ENCODE results near the gene HOXA10. TPM values are rescaled to one million over a fixed set of nuclear protein-coding genes. Genes with fewer than 3 reads are reported as not detected.

The HOXA10 gene
- total RNA-seq, 2 donors from 2014 or later = 8.9 to 9.2 TPM

GRCh38 chr7:27172823-27173510, 1.2 kb downstream of the HOXA10 start:
- intact Hi-C loops (cut with DNase I) = no loop called here
- DNase-seq (ENCODE audit: low spot score) = peak; percentile 90

GRCh38 chr7:27172315-27172774, 1.8 kb downstream of the HOXA10 start:
- intact Hi-C loops (cut with DNase I) = no loop called here
- DNase-seq (ENCODE audit: low spot score) = peak; percentile 72

DNA sequence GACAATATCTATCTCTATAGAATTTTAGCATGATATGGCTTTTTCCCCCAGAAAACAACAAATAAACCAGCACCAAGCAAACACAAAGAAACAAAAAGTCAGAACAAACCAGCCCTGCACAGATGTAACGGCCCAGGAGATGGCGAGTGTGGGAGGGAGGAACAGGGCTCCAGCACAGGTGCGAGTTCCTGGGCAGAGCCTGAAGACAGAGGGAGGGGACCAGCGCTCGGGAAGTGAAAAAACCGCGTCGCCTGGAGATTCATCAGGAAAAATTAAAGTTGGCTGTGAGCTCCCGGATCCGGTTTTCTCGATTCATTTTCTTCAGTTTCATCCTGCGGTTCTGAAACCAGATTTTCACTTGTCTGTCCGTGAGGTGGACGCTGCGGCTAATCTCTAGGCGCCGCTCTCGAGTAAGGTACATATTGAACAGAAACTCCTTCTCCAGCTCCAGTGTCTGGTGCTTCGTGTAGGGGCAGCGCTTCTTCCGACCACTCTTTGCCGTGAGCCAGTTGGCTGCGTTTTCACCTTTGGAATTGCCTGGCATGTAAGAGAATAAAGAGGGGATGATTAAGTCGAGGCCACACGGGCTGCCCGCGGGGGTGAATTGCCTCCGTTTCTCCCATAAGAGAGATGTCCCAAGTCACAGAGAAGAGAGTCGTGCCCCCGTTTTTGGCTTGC, 2.3 kb downstream of the HOXA10 start:
- no peak for DNase-seq (ENCODE audit: low spot score)
- intact Hi-C loops (cut with DNase I) = no loop called here

DNA sequence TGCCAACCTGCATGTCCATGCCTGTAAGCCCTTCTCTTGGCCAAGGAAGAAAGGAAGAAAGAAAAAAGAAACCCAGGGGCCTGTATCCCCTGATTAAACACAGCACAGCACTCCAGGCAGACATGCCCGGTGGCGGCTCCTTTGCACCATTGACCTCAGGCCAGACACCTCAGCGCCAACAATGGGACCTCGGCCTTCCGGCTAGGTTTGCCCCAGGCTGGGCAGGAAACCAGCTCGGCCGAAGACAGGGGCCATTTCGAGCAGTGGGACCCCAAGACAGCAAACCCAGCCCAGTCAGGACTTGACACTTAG, 2.8 kb downstream of the HOXA10 start:
- DNase-seq (ENCODE audit: low spot score) = peak; percentile 80
- intact Hi-C loops (cut with DNase I) = no loop called here

- DNase-seq (ENCODE audit: low spot score) = no peak
- intact Hi-C loops (cut with DNase I) = no loop called here
Observed at GRCh38 chr7:27170426-27171324, 3.4 kb downstream of the HOXA10 start.

- intact Hi-C loops (cut with DNase I) = loop anchor here (10.0 kb wide), 4 partner anchors 795 to 1315 kb away; partner anchors contain the start of genes CBX3 (in 1 of the 2) and HNRNPA2B1 (in 1 of the 2)
Observed at GRCh38 chr7:27169658-27170425, 4.3 kb downstream of the HOXA10 start.

DNA sequence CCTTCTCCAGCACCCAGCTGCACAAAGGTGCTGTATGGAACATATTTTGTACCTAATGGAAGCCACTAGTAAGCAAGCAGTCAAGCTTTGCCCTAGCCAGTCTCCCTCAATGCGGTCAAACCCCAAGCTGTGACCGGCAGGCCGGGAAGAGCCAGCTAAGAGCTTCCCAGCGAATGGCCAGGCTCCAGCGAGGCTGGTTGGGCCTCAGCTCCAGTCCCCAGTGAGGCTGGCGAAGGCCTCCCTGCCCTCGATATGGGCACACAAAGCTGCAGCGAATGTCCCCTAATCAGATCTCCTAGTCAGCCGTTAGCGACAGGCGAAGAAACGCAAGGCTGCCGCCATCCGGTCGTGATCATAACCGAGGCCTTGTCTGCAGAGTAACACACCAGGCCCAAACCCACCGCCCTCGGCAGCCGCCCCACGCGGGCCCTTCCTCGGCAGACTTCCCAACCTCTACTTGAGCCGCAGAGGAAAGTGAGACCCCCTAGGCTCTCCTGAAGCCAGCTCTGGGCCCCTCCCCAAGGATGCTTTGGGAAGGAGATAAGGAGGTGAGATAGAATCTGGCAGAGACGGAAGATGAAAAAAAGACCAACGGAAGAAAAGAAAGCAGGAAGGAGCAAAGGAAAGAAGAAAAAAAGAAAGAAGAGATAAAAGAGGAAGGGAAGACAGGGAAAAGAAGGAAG, 5.7 kb downstream of the HOXA10 start:
- intact Hi-C loops (cut with DNase I) = loop anchor here (10.0 kb wide), 4 partner anchors 794 to 1314 kb away; partner anchors contain the start of genes CBX3 (in 1 of the 2) and HNRNPA2B1 (in 1 of the 2)
- peak; percentile 83 for DNase-seq (ENCODE audit: low spot score)

More at GRCh38 chr7:27169658-27170425, 4.3 kb downstream of the HOXA10 start:
- DNase-seq (ENCODE audit: low spot score) = peak; percentile 82

- DNase-seq (ENCODE audit: low spot score) = no peak
- intact Hi-C loops (cut with DNase I) = loop anchor here (10.0 kb wide), 4 partner anchors 793 to 1313 kb away; partner anchors contain the start of genes CBX3 (in 1 of the 2) and HNRNPA2B1 (in 1 of the 2)
Observed at GRCh38 chr7:27167916-27168264, 6.2 kb downstream of the HOXA10 start.

GRCh38 chr7:27166531-27167505, 7.3 kb downstream of the HOXA10 start:
- DNase-seq (ENCODE audit: low spot score) = peak; percentile 83
- intact Hi-C loops (cut with DNase I) = loop anchor here (10.0 kb wide), 4 partner anchors 792 to 1312 kb away; partner anchors contain the start of genes CBX3 (in 1 of the 2) and HNRNPA2B1 (in 1 of the 2)

- intact Hi-C loops (cut with DNase I) = loop anchor here (10.0 kb wide), 4 partner anchors 791 to 1311 kb away; partner anchors contain the start of genes CBX3 (in 1 of the 2) and HNRNPA2B1 (in 1 of the 2)
- peak; percentile 82 for DNase-seq (ENCODE audit: low spot score)
Observed at GRCh38 chr7:27165996-27166530, 8.1 kb downstream of the HOXA10 start.

DNA sequence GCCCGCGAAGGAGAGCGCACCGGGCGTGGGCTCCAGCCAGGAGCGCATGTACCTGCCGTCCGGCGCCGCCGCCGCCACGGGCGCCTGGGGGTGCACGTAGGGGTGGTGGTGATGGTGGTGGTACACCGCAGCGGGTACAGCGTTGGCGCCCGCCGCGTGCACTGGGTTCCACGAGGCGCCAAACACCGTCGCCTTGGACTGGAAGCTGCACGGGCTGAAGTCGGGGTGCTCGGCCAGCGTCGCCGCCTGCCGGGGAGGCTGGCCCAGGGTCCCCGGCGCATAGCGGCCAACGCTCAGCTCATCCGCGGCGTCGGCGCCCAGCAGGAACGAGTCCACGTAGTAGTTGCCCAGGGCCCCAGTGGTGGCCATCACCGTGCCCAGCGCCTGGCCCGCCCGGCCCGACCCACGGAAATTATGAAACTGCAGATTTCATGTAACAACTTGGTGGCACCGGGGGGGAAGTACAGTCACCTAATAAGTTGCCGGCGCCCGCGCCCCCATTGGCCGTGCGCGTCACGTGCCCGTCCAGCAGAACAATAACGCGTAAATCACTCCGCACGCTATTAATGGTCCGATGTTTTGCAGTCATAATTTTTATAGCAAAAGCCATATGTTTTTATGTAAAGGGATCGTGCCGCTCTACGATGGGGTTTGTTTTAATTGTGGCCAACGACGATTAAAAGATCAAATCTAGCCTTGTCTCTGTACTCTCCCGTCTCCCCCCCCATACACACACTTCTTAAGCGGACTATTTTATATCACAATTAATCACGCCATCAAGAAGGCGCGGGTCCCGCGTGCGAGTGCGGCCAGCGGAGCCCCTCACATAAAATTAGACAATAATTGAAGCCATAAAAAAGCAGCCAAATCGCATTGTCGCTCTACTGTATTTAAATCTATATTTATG, 8.8 kb downstream of the HOXA10 start, which contains the start of gene HOXA9:
TSS of gene HOXA9 (minus strand) at position 449 of the 907 bp plus-strand sequence. CDS start at position 369, 80 bp downstream.
- intact Hi-C loops (cut with DNase I) = loop anchor here (10.0 kb wide), 4 partner anchors 791 to 1311 kb away; partner anchors contain the start of genes CBX3 (in 1 of the 2) and HNRNPA2B1 (in 1 of the 2)
- DNase-seq (ENCODE audit: low spot score) = peak; percentile 96

DNA sequence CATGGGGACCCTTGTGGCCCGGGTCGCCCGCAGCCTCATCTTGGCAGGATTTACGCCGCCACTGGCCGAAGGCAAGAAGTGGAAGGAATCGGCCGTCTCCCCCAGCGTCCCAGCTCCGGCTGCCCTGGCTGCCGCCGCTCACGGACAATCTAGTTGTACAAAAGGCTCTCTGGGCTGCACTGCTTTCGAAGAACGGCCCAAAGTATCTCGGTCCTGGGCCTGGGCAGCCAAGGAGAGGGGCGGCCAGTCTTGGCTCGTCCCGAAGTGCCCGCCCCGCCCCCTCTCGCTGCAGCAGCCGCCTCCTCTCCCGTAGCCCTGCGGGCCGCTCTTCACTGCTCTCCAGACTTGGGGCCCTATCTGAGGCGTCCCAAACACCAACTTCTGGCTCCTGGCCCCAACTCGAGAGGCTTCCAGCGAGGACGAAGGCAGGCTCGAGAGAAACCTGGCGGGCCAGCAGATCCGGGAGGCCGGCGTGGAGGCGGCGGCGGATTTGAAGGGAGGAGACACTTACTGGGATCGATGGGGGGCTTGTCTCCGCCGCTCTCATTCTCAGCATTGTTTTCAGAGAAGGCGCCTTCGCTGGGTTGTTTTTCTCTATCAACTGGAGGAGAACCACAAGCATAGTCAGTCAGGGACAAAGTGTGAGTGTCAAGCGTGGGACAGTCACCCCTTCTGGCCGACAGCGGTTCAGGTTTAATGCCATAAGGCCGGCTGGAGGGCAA, 9.6 kb downstream of the HOXA10 start:
- DNase-seq (ENCODE audit: low spot score) = peak; percentile 87
- intact Hi-C loops (cut with DNase I) = loop anchor here (5.0 to 10.0 kb wide), 5 partner anchors 790 to 1310 kb away; partner anchors contain the start of genes CBX3 (in 1 of the 2) and HNRNPA2B1 (in 1 of the 2)

GRCh38 chr7:27164045-27164366, 10.1 kb downstream of the HOXA10 start:
- intact Hi-C loops (cut with DNase I) = loop anchor here (5.0 to 10.0 kb wide), 5 partner anchors 789 to 1309 kb away; partner anchors contain the start of genes CBX3 (in 1 of the 2) and HNRNPA2B1 (in 1 of the 2)
- DNase-seq (ENCODE audit: low spot score) = no peak

- intact Hi-C loops (cut with DNase I) = loop anchor here (5.0 to 10.0 kb wide), 5 partner anchors 789 to 1309 kb away; partner anchors contain the start of genes CBX3 (in 1 of the 2) and HNRNPA2B1 (in 1 of the 2)
- peak; percentile 75 for DNase-seq (ENCODE audit: low spot score)
Observed at GRCh38 chr7:27163288-27164044, 10.7 kb downstream of the HOXA10 start.

All from posterior vena cava (tissue), 2 donors.